ENCODE data around the gene TBC1D19. TPM values are rescaled to one million over a fixed set of nuclear protein-coding genes. Genes with fewer than 3 reads are reported as not detected.

TBC1D19 gene
- total RNA-seq, 1 experiment from 2014 or later = 4.0 TPM

DNA sequence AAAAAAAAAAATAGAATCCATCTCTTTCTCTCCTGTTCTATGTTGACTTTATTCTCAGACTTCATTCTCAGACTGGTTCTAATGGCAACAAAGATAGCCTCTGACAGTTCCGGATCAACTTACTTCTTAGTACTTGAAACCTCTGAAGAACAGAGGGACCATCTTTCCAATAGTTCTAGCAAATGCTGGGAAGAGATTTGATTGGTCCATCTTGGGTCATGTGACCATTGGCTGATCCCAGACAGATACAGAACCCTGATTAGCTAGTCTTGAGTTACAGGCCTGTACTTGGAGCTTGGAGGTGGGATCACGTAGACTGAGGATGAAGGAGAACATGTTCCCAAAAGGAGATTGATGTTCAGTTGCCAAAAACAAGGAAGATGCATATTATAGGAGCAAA lies 209.9 kb downstream of the TBC1D19 start:
- no peaks in the 10 kb centered on the region for H3K9me3 ChIP-seq (ENCODE audit: low read length)
- intact Hi-C loops (cut with micrococcal nuclease) = no loop called here
- no peak overlapping the region for H3K4me3 ChIP-seq (ENCODE audit: low read length)
- H3K4me1 ChIP-seq (ENCODE audit: insufficient read depth, low read length) = peaks cover 9% of the 10 kb centered on the region
- TF ChIP-seq EZH2 (IDR thresholded peaks at IDR 0.05; ENCODE audit: low read length, unreplicated experiment) (no peak), EZH2phosphoT487 (IDR thresholded peaks at IDR 0.05; ENCODE audit: borderline replicate concordance, low read length) (no peak)
- TF ChIP-seq, protein P1, sequence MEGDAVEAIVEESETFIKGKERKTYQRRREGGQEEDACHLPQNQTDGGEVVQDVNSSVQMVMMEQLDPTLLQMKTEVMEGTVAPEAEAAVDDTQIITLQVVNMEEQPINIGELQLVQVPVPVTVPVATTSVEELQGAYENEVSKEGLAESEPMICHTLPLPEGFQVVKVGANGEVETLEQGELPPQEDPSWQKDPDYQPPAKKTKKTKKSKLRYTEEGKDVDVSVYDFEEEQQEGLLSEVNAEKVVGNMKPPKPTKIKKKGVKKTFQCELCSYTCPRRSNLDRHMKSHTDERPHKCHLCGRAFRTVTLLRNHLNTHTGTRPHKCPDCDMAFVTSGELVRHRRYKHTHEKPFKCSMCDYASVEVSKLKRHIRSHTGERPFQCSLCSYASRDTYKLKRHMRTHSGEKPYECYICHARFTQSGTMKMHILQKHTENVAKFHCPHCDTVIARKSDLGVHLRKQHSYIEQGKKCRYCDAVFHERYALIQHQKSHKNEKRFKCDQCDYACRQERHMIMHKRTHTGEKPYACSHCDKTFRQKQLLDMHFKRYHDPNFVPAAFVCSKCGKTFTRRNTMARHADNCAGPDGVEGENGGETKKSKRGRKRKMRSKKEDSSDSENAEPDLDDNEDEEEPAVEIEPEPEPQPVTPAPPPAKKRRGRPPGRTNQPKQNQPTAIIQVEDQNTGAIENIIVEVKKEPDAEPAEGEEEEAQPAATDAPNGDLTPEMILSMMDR (conservative IDR thresholded peaks at IDR 0.05; ENCODE audit: low read depth, low read length) = no peak
- ChIA-PET CTCF (no interaction called here), POLR2A (ENCODE audit: unreplicated experiment) (no interaction called here)
- H3K27ac ChIP-seq (ENCODE audit: low read length) = no peak overlapping the region
- no peaks in the 10 kb centered on the region for H3K36me3 ChIP-seq (ENCODE audit: low read depth, low read length)
- BruUV-seq (replicated peaks) = no TSS peak
- H2AFZ ChIP-seq (ENCODE audit: low read length) = no peak overlapping the region
- H3K9me2 ChIP-seq (replicated peaks; ENCODE audit: low read length) = no peaks in the 10 kb centered on the region
- no peaks in the 10 kb centered on the region for H3F3A ChIP-seq (ENCODE audit: low read length, unreplicated experiment)
- no peaks in the 10 kb centered on the region for H3K79me2 ChIP-seq (ENCODE audit: low read length)
- H3K9ac ChIP-seq (ENCODE audit: low read length) = no peak overlapping the region
- no peak overlapping the region for H3K4me2 ChIP-seq (ENCODE audit: low read length)
- no peak for ATAC-seq
- no peaks in the 10 kb centered on the region for H4K20me1 ChIP-seq (ENCODE audit: low read length)
- DNase-seq = no peak
- H3K27me3 ChIP-seq (ENCODE audit: low read length) = no peaks in the 10 kb centered on the region

- no peaks in the 10 kb centered on the region for H3K36me3 ChIP-seq (ENCODE audit: low read depth, low read length)
- H3F3A ChIP-seq (ENCODE audit: low read length, unreplicated experiment) = no peaks in the 10 kb centered on the region
- no peak overlapping the region for H3K9ac ChIP-seq (ENCODE audit: low read length)
- TF ChIP-seq EZH2phosphoT487 (IDR thresholded peaks at IDR 0.05; ENCODE audit: borderline replicate concordance, low read length) (no peak), EZH2 (IDR thresholded peaks at IDR 0.05; ENCODE audit: low read length, unreplicated experiment) (no peak)
- TF ChIP-seq, protein P1 (conservative IDR thresholded peaks at IDR 0.05; ENCODE audit: low read depth, low read length) = no peak
- ChIA-PET POLR2A (ENCODE audit: unreplicated experiment) (no interaction called here), CTCF (no interaction called here)
- no peak for DNase-seq
- H3K4me2 ChIP-seq (ENCODE audit: low read length) = no peak overlapping the region
- no peaks in the 10 kb centered on the region for H3K9me3 ChIP-seq (ENCODE audit: low read length)
- BruUV-seq (replicated peaks) = no TSS peak
- no peak overlapping the region for H2AFZ ChIP-seq (ENCODE audit: low read length)
- no peaks in the 10 kb centered on the region for H3K4me1 ChIP-seq (ENCODE audit: insufficient read depth, low read length)
- no peak overlapping the region for H3K4me3 ChIP-seq (ENCODE audit: low read length)
- no peaks in the 10 kb centered on the region for H3K79me2 ChIP-seq (ENCODE audit: low read length)
- ATAC-seq = no peak
- H3K9me2 ChIP-seq (replicated peaks; ENCODE audit: low read length) = no peaks in the 10 kb centered on the region
- intact Hi-C loops (cut with micrococcal nuclease) = no loop called here
- no peak overlapping the region for H3K27ac ChIP-seq (ENCODE audit: low read length)
- no peaks in the 10 kb centered on the region for H4K20me1 ChIP-seq (ENCODE audit: low read length)
- H3K27me3 ChIP-seq (ENCODE audit: low read length) = no peaks in the 10 kb centered on the region
Measured at GRCh38 chr4:26796081-26796480, 212.2 kb downstream of the TBC1D19 start.

GRCh38 chr4:26802790-26803189 lies 218.9 kb downstream of the TBC1D19 start:
- no peak overlapping the region for H3K27ac ChIP-seq (ENCODE audit: low read length)
- ATAC-seq (no peak), DNase-seq (no peak)
- no peaks in the 10 kb centered on the region for H3K79me2 ChIP-seq (ENCODE audit: low read length)
- H3K4me2 ChIP-seq (ENCODE audit: low read length) = no peak overlapping the region
- H2AFZ ChIP-seq (ENCODE audit: low read length) = no peak overlapping the region
- BruUV-seq (replicated peaks) = no TSS peak
- POLR2A ChIA-PET (ENCODE audit: unreplicated experiment) = no interaction called here
- no peaks in the 10 kb centered on the region for H3K27me3 ChIP-seq (ENCODE audit: low read length)
- intact Hi-C loops (cut with micrococcal nuclease) = no loop called here
- no peak overlapping the region for H3K9ac ChIP-seq (ENCODE audit: low read length)
- H3K9me2 ChIP-seq (replicated peaks; ENCODE audit: low read length) = no peaks in the 10 kb centered on the region
- no peaks in the 10 kb centered on the region for H3K36me3 ChIP-seq (ENCODE audit: low read depth, low read length)
- no peaks in the 10 kb centered on the region for H3K4me1 ChIP-seq (ENCODE audit: insufficient read depth, low read length)
- TF ChIP-seq EZH2phosphoT487 (IDR thresholded peaks at IDR 0.05; ENCODE audit: borderline replicate concordance, low read length) (no peak), EZH2 (IDR thresholded peaks at IDR 0.05; ENCODE audit: low read length, unreplicated experiment) (no peak)
- TF ChIP-seq, protein P1 (conservative IDR thresholded peaks at IDR 0.05; ENCODE audit: low read depth, low read length) = no peak
- CTCF ChIA-PET = no interaction called here
- H3K4me3 ChIP-seq (ENCODE audit: low read length) = no peak overlapping the region
- H4K20me1 ChIP-seq (ENCODE audit: low read length) = no peaks in the 10 kb centered on the region
- H3K9me3 ChIP-seq (ENCODE audit: low read length) = no peaks in the 10 kb centered on the region
- H3F3A ChIP-seq (ENCODE audit: low read length, unreplicated experiment) = no peaks in the 10 kb centered on the region

Measured in PC-3 (cell line).